NCI-H446 treated with DMSO at 0.1 percent for 48 hours (cell line): ENCODE data around the gene MTHFD2.
"Not testable (repeated sequence)": the region's sequence is repeated elsewhere in the genome, so short reads cannot be mapped to it uniquely, and the experiment has no call there.

ENCODE experiments used
- DNase-seq: peaks from one replicate; lab custom pipeline; 2025; lab: John Stamatoyannopoulos, UW

Gene MTHFD2

GRCh38 chr2:74229865-74230264 lies 31.4 kb downstream of the MTHFD2 start:
- DNase-seq: not testable (repeated sequence)

GRCh38 chr2:74232426-74232825 lies 34.0 kb downstream of the MTHFD2 start:
- no peak for DNase-seq

GRCh38 chr2:74233648-74234047 lies 35.2 kb downstream of the MTHFD2 start:
- no peak for DNase-seq

- no peak for DNase-seq
Observed at GRCh38 chr2:74235041-74235440, 36.6 kb downstream of the MTHFD2 start.

GRCh38 chr2:74238879-74239278 lies 40.5 kb downstream of the MTHFD2 start:
- DNase-seq: no peak

- DNase-seq: no peak
Observed at GRCh38 chr2:74239346-74239745, 40.9 kb downstream of the MTHFD2 start.

GRCh38 chr2:74242354-74243071 lies 44.1 kb downstream of the MTHFD2 start:
- no peak for DNase-seq

- no peak for DNase-seq
Observed at GRCh38 chr2:74244286-74244685, 45.9 kb downstream of the MTHFD2 start.

GRCh38 chr2:74246496-74247195 lies 48.2 kb downstream of the MTHFD2 start:
- no peak for DNase-seq

- DNase-seq: no peak
Observed at GRCh38 chr2:74249406-74250122, 51.1 kb downstream of the MTHFD2 start.

- DNase-seq: no peak
Observed at GRCh38 chr2:74250189-74250631, 51.8 kb downstream of the MTHFD2 start.

- no peak for DNase-seq
Observed at GRCh38 chr2:74252036-74252435, 53.6 kb downstream of the MTHFD2 start.

- DNase-seq: no peak
Observed at GRCh38 chr2:74252862-74253261, 54.4 kb downstream of the MTHFD2 start.

GRCh38 chr2:74253306-74253970 lies 55.0 kb downstream of the MTHFD2 start:
- no peak for DNase-seq

GRCh38 chr2:74253971-74254310 lies 55.5 kb downstream of the MTHFD2 start:
- DNase-seq: no peak

- DNase-seq: no peak
Observed at GRCh38 chr2:74255660-74256213, 57.3 kb downstream of the MTHFD2 start.

- DNase-seq: peak; percentile 2
Observed at GRCh38 chr2:74259191-74259590, 60.8 kb downstream of the MTHFD2 start.

- DNase-seq: no peak
Observed at GRCh38 chr2:74259733-74260132, 61.3 kb downstream of the MTHFD2 start.

- DNase-seq: no peak
Observed at GRCh38 chr2:74260495-74260894, 62.1 kb downstream of the MTHFD2 start.

GRCh38 chr2:74261204-74261864 lies 62.9 kb downstream of the MTHFD2 start:
- DNase-seq: no peak

- no peak for DNase-seq
Observed at GRCh38 chr2:74262681-74263080, 64.3 kb downstream of the MTHFD2 start.

GRCh38 chr2:74264281-74264680 lies 65.9 kb downstream of the MTHFD2 start:
- DNase-seq: no peak
